GM12891 (cell line): Measurements from ENCODE around the gene HID1.
A peak's percentile ranks its signal among the peaks of the same experiment; 100 is the strongest.
"Not testable (repeated sequence)": the region's sequence is repeated elsewhere in the genome, so short reads cannot be mapped to it uniquely, and the experiment has no call there.

Experiments used
- DNase-seq: peaks from one replicate; pipeline ENCODE4 v3.0.0; 2011; ENCODE audit warnings: low spot score; ENCODE audit not compliant: insufficient read length
- FAIRE-seq: peaks from 2 replicates; lab custom pipeline; 2011; peaks lifted over from hg19 to GRCh38; lab: Jason Lieb, UNC
- PAX5 ChIP-seq: IDR thresholded peaks from 2 replicates; pipeline ENCODE4 v1.6.1; 2011; ENCODE audit warnings: low read length, moderate library complexity, mild to moderate bottlenecking; ENCODE audit not compliant: insufficient read depth, severe bottlenecking
- POLR2A ChIP-seq: IDR thresholded peaks from 2 replicates; pipeline ENCODE4 v1.6.1; 2011; ENCODE audit warnings: low read depth, low read length, control low read depth
- POLR2AphosphoS5 ChIP-seq: IDR thresholded peaks from 2 replicates; pipeline ENCODE4 v1.6.1; 2011; ENCODE audit warnings: low read depth, low read length, control low read depth
- POU2F2 ChIP-seq: IDR thresholded peaks from 2 replicates; pipeline ENCODE4 v1.6.1; 2011; ENCODE audit warnings: low read depth, mild to moderate bottlenecking, control low read depth, low read length, moderate library complexity
- SPI1 ChIP-seq: IDR thresholded peaks from 2 replicates; pipeline ENCODE4 v1.6.1; 2011; ENCODE audit warnings: low read depth, low read length, control low read depth
- TAF1 ChIP-seq: IDR thresholded peaks from 2 replicates; pipeline ENCODE4 v1.6.1; 2011; ENCODE audit warnings: low read depth, low read length, control low read depth

HID1 gene

DNA sequence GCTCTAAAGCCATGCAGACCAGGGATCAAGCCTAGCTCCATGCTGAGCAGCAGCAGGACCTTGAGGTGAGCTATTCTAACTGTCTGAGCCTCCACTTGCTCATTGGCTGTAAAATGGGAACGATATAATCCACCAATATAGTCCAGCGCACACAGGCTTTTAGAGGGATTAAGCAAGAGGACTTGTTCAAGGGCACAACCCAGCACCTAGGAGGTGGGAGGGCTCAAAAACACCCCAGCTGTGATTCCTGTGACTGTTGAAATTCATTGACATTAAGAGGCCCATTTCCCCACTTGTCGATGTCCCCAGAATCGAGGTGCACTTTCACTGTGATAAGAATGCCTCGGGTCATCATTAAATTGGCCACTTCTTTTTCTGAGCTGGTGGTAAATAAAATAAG is 53.7 kb downstream of the HID1 start:
- FAIRE-seq: no peak
- no peak for TF ChIP-seq PAX5
- TF ChIP-seq TAF1: no peak
- TF ChIP-seq POLR2AphosphoS5: no peak
- no peak for DNase-seq

GRCh38 chr17:74917430-74917829 is 55.1 kb downstream of the HID1 start:
- TF ChIP-seq POLR2AphosphoS5 (no peak), PAX5 (no peak), POLR2A (no peak), POU2F2 (no peak), SPI1 (no peak), TAF1 (no peak)
- FAIRE-seq: no peak
- no peak for DNase-seq

GRCh38 chr17:74916851-74917199 is 55.7 kb downstream of the HID1 start:
- FAIRE-seq: peak; percentile 23
- DNase-seq: no peak
- no peak for TF ChIP-seq TAF1
- no peak for TF ChIP-seq SPI1

DNA sequence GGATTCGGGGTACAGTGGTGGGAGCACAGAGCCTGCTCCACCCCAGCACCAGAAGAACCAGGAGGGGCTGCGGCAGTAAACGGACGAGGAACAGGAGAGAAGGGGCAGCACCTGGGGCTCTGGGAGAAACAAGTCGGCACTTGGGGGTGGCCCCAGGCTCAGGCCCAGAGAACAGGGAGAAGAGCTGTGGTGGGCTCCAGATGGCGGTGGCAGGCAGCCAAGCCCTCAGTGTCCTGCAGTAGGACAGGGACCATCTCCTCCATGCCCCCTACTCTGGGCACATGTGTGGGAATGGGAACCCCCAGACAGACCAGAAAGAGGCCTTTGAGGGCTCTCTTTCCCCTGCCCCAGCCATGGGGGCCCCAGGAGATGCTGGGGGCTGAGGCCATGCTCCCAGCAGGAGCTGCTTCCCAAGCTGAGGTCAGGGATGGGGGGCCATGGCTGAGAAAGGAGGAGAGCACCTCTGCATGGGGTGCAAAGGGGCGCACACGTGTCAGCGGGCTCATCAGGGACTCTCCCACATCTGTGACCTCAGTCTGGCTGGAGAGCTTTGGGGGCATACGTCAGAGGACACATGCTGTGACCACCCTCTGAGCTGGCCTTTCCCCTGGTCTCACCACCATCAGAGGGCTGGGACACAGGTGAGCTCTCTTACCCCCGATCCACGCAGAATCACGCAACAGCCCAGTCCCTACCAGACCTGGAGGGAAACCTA is 56.3 kb downstream of the HID1 start:
- TF ChIP-seq PAX5: no peak
- DNase-seq (no peak), FAIRE-seq (no peak)

DNA sequence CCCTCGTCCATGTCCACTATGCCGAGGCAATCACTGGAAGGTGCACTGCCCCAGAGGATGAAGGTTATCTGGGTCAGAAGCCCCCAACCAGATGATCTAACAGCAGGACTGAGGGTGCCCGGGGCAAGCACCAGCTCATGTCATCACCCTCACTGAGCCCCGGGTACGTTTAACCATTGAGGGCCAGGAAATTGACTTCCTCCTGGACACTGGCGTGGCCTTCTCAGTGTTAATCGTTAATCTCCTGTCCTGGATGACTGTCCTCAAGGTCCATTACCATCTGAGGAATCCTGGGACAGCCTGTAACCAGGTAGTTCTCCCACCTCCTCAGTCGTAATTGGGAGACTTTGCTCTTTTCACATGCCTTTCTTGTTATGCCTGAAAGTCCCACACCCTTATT is 61.1 kb downstream of the HID1 start:
- not testable (repeated sequence) for DNase-seq, FAIRE-seq

DNA sequence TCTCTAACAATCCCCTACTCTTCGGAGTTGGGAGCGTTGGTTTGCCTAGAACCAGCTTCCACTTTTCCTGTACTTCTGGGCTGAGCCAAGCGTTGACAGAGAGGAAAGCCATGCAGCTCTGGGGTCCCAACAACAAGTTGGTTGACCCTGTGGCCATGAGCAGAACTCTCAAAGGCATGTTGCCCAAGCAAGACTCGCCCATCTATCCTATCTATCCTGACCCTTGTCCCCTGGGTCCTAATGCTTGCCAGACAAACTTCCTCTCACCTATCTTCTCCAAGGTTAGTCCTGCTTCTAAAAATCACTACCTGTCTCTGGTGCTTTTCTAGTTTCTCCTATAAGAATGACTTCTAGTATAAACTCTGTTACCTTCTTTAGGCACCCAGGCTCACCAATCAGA is 63.5 kb downstream of the HID1 start:
- not testable (repeated sequence) for DNase-seq, FAIRE-seq

GRCh38 chr17:74907012-74907411 is 65.5 kb downstream of the HID1 start:
- TF ChIP-seq POLR2A (no peak), POU2F2 (no peak), TAF1 (no peak), SPI1 (no peak), PAX5 (no peak), POLR2AphosphoS5 (no peak)
- FAIRE-seq (no peak), DNase-seq (no peak)

GRCh38 chr17:74906214-74906793 is 66.3 kb downstream of the HID1 start:
- FAIRE-seq, DNase-seq: not testable (repeated sequence)

- FAIRE-seq: no peak
- no peak for DNase-seq
- no peak for TF ChIP-seq POLR2A
- no peak for TF ChIP-seq POU2F2
- no peak for TF ChIP-seq TAF1
- no peak for TF ChIP-seq PAX5
- no peak for TF ChIP-seq SPI1
- no peak for TF ChIP-seq POLR2AphosphoS5
These were observed 67.7 kb downstream of the HID1 start for GRCh38 chr17:74904687-74905409.

GRCh38 chr17:74903671-74904070 is 68.9 kb downstream of the HID1 start:
- no peak for TF ChIP-seq POLR2AphosphoS5
- TF ChIP-seq SPI1: no peak
- TF ChIP-seq POU2F2: no peak
- no peak for TF ChIP-seq TAF1
- TF ChIP-seq PAX5: no peak
- no peak for TF ChIP-seq POLR2A
- DNase-seq: no peak
- no peak for FAIRE-seq

DNA sequence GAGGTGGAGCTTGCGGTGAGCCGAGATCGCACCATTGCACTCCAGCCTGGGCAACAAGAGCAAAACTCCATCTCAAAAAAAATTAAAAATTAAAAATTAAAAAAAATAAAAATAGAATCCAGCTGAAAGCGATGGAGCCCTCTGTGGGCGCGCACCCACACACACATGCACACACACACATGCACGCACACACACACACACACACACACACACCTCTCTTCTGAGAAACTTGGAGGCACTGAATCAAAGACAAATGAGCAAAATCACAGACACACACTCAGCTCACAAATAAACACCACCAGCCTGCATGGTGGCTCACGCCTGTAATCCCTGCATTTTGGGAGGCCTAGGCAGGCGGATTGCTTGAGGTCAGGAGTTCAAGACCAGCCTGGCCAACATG is 69.5 kb downstream of the HID1 start:
- TF ChIP-seq PAX5 (no peak), POLR2AphosphoS5 (no peak), TAF1 (no peak), SPI1 (no peak), POU2F2 (no peak), POLR2A (no peak)
- DNase-seq: no peak
- no peak for FAIRE-seq
